HG03342 (cell line): ENCODE measurements around the gene ZNF648.
"Not testable (repeated sequence)": the region's sequence is repeated elsewhere in the genome, so short reads cannot be mapped to it uniquely, and the experiment has no call there.

ENCODE experiments used
- ATAC-seq: cut with Tn5 transposase; IDR thresholded peaks from one replicate; pipeline ENCODE4 v1.9.1; 2021; ENCODE audit warnings: mild to moderate bottlenecking, moderate library complexity; ENCODE audit not compliant: unreplicated experiment

ZNF648 gene, protein sequence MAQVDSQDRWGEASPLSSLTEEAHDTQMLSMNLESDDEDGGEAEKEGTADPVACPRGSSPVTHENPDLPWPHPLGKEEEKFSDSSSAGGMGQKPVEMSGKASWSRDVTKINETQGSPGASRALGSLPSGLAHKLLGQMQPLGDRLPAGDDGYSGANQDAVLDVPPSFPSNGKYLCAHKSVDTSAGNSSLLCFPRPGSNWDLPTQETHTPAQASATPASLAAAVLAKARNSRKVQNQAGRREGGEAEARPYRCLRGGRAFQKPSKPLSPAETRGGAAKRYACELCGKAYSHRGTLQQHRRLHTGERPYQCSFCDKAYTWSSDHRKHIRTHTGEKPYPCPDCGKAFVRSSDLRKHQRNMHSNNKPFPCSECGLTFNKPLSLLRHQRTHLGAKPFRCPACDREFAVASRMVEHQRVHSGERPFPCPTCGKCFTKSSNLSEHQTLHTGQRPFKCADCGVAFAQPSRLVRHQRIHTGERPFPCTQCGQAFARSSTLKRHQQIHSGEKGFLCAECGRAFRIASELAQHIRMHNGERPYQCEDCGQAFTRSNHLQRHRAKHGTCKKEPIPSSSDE

DNA sequence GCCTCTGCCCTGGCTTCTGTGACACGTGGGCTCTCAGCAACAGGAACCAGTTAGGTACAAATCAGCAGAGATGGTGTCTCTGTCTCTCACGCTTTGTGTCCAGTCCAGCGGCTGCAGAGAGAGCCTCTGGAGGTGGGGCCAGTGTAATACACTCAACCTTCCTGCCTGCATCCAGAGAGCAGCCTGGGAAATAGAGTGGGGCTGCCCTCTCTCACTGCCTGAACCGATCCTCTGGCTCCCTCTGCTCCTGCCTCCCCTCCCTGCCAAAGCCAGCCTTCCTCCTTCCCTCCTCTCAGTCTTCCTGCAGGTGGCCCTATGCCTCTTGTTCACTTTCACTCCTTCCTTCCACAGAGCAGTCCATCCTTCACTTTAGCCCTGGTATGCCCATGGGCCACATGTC is at the start of gene ZNF648:
Gene ZNF648, minus strand, starts transcription at position 119 of the 400 bp plus-strand sequence. CDS start 3,702 bp downstream, outside the sequence.
- ATAC-seq, result no peak

DNA sequence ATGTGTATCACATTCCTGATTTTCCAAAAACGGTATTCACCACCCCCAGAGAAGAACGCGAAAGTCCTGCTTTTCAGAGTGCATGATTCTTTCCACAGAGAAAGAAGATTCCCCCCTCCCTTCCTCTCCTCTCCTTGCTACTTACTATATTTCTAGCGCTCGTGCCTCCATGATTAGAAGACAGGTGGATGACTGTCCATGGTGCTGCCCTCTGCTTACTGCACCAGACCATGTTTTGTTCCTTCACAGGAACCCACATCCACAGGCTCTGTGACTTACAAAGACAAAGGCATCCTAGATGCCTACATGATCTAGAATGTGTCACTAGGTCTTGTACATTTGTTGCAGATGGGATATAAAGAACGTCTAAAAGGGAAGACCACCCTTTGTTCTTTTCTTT is 49.1 kb upstream of the ZNF648 start:
- ATAC-seq, result no peak

DNA sequence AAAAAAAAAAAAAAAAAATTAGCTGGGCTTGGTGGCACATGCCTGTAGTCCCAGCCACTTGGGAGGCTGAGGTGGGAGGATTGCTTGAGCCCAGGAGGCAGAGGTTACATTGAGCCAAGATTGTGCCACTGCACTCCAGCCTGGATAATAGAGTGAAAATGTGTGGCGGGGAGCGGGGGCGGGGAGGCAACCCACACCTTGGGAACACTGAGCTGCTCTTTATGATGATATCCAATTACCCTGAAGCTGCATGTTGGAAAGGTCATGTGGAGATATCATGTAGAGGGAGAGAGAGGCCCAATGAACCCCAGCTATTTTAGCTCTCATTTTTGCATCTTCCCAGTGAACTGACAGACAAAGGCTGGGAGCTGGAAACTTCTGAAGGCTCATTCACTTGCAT is 48.3 kb upstream of the ZNF648 start:
- ATAC-seq, result no peak

DNA sequence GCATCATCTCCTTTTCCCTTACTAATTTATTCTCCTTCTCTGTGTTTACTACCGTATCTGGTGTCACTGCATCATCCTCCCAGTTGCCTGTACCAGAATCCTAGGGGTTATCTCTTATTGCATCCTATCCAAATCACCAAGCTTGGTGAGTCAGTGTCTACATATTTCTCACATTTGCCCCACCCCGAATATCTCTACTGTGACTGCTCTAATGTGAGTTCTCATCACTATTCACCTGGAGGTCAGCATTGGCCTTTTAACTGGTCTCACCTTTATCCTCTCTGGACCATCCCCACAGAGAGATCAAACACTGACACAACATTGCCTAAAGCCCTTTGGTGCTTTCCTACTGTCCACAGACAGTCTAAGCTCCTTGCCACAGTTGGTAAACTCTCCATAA is 45.7 kb upstream of the ZNF648 start:
- ATAC-seq, result no peak

DNA sequence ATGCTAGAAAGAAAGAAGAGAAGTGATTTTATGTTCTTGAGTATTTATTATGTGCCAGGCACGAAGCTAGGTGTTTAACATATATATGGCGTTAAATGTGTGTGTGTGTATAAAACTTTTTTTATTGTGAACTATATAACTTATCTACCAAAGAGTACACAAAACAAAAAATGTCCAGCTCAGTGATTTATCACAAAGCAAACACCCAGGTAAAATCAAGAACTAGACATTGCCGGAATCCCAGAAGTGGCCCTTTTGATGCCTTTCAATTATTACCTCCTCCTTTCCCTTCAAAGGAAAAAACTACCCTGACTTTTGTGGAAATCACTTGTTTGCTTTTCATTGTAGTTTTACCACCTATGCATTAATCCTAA is 40.5 kb upstream of the ZNF648 start:
- ATAC-seq, result no peak

DNA sequence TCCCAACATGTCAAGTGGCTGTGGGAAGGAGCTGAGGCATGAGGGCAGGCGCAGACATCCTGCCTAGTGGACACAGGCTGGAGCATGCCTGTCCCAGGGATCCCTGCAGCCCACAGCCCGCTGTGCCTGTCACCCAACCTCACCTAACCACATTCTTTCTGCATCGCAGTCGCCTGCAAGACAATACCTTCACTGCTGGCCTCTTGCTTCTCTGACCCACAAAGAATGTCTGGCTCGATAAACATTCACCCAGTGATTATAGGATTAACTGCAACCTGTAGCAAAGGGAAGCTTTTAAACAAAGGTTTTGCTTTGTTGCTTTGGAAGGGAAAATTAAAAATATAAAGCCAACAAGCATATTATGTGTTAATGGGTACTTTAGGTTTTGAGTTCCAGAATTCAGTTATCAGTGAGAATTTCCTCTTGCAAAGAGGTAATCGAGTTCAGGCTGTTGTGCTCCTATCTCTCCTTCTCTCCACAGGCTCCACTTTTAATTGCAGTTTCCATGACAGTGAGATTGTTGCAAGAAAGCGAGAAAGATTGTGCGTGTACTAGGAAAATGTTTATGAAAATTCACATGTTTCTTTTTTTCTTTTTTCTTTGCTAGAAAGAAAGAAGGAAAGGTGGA is 40.0 kb upstream of the ZNF648 start:
- no peak for ATAC-seq

DNA sequence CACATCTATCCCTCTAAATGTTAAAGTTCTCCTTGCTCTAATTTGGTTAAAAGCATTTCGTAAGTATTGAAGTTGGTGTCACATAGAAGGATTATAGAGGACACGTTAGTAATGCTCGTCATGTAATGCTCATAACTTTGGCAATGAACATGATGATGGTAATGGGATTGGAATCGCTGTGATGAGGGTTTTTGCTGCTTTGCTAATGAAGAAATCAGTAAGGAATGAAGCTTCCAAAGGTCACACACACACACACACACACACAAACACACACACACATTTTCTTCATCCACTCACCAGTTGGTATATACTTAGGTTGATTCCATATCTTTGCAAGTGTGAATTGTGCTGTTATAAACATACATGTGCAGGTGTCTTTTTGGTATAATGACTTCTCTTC is 36.8 kb upstream of the ZNF648 start:
- no peak for ATAC-seq

DNA sequence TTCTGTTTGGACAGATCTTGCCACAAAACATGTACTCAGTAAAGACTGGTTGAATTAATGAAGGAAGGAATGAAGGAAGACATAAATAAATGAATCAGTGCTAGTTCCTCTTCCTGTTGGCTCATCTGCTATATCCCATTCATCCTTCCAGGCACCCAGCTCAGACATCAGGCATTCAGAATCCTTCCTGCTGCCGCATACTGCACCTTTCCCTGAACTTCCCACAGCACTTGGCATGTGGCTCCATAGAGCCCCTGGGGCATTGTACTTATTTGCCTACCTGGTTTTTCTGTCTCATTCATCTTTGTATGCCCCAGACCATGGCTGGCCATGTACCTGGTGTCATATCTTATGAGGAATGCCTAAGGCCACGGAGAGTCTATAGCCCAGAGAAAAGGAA is 34.4 kb upstream of the ZNF648 start:
- no peak for ATAC-seq

DNA sequence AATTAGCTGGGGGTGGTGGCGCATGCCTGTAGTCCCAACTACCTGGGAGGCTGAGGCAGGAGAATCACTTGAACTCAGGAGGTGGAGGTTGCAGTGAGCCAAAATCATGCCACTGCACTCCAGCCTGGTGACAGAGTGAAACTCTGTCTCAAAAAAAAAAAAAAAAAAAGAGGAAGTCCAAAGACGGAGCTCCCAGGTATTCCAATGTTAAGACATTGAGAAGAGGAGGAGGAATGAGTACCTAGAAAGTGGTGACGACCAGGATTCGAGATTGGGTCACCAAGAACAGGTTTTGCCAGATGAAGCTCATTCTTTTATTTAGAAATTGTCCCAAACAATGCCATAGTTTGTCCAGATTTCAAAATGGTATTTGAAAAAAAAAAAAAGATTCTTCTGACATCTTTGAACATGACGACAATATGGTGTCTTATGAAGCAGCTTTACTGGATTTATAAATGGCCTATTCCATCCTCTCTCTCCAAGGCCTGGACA is 33.0 kb upstream of the ZNF648 start:
- ATAC-seq, result not testable (repeated sequence)

DNA sequence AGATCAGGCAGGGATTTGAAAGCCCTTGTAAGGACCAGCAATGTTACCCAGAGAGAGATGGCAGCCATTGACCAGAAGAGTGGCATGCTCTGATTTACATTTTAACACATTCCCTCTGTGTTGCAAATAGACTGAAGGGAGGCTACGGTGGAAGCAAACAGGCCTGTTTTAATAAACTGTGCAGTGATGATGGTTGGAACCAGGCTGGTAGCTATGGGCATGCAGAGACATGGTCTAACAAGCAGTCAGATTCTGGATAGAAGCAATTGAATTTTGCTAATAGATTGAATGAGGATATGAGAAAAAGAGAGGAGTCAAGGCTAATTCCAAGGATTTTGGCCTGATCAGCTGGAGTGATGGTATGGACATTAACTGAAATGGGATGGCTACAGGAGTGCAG is 32.3 kb upstream of the ZNF648 start:
- no peak for ATAC-seq

DNA sequence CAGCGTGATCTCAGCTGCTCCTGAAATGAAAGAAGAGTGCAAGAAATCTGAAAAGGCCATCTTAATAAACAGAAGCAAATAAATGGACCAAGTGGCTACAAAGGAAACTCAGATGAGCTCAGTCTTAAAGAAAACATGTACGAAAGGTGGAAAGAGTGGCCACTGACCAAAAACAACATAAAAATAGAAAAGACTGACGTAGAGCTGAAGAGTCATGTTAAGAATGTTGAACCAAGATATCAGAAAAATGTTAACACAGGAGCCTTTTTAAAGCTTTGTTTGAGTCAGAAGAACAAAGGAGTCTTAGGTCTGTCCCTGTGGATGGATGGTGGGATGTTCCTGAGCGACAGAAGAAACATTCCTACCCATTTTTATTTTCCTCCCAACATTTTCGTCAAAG is 30.8 kb upstream of the ZNF648 start:
- ATAC-seq, result no peak

DNA sequence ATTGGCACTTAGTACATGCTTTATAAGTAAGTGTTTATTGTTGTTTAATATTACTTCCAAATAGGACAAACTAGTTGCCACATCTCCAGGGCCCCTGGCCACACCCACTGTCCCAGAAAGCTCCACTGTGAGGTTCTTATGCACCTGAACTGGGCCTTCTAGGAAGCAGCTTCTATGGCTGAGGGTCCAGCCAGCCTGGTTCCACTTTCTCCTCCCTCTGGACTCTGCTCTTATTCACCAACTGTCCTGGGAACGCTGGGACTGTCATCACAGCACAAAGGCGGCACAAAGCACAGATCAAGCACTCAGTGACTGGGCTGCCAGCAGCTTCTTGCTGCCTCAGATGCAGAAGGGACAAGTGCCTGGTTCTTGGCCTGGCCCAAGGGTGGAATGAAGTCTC is 29.6 kb upstream of the ZNF648 start:
- no peak for ATAC-seq

DNA sequence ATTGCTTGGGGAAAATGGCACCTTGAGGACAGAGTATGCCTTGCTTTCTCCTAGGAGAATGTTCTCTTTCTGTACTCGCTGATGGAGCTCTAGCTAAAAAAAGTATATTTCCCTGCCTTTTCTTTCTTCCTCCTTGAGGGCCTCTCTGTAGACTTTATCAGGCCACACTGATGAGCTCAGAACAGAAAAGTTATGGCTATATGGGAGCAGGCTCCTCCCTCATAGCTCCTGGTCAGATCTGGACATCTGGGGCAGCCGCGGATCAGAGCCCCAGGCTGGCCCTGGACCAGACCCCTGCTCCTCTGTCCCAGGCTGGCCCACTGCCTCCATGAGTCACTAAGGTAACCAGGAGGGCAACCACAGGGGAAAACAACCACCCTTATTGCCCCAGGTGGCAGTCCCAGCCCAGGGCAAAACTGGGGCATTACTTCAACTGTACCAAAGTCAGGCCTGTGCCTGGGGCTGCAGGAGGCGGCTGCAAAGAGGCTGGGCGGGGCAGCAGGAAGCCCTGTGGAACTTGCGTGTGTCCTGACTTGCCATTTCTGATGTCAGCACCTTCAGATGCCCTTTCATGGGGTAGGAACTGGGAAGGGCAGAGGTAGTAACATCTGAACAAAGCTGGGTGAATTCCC is 26.3 kb upstream of the ZNF648 start:
- no peak for ATAC-seq

DNA sequence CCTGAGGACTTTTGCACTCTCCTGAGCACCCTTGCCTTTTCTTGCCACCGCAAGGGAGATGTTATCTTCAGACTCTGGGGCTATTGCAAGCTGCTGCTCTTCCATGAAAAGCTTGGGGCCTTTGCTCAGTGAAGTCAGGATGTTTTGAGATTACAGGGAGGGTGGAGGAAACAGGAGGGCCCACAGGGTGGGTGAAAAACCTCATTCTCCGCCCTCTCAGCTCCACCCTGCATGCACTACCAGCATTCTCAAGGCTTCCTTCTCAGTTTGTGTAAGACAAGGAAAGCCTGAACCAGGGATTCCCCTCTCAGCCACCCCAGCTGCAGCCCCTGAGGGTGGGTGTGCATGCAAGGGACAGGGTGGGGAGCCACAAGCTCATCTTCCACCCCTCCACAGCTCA is 25.8 kb upstream of the ZNF648 start:
- no peak for ATAC-seq

DNA sequence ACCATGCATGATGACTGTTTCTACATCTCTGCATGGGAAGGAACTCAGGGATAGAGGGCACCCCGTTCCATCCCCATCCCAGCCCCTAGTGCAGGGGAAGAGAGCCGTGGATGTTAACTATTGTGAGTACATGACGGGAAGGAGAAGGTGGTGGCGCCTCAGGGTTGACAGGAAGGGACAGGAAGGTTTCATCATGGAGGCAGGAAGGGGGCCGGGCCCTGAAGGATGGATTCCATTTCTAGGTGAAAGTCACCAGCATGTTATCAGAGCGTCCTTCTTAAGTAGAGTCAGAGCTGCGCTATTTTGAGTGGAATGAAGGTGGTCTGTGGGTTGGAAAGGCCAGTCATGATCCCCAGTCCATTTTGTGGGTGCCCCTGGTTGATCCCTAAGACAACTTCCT is 25.1 kb upstream of the ZNF648 start:
- no peak for ATAC-seq

DNA sequence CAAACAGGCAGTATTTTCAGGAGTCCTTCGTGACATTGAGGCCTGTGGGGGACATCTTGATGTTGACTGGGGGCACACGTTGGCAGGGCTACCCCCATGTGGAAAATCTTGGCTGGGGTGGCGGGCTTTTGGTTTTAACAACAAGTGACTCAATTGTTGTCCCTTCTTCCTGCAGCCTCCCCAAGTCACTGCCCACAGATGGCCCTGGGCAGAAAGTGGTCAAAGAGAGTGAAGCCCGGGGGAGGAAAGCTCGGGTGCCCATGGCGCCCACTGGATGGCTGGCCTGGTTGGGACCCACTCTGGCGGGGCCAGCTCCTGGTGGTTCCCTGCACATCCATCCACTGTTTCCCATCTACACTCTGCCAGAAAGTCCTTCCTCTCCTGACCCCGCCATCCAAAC is 24.6 kb upstream of the ZNF648 start:
- ATAC-seq, result no peak

DNA sequence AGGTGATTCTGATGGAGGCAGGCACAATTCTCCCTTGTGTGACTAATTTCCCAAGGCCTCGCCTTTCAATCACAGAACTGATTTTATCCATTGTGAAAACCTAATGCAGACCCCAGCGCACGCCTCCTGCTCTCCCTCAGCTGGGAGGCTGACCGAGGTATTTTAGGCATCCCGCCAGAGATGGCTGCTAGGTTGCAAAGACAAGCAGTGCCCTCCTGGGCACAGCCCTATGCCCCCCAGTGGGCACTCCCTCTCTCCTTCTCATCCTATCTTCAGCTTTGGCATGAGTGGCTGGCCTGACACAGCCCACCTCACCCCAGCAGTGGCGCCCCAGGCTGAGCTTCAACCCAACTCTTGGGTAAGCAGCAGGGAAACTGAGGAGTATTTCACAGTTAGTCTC is 24.2 kb upstream of the ZNF648 start:
- no peak for ATAC-seq

DNA sequence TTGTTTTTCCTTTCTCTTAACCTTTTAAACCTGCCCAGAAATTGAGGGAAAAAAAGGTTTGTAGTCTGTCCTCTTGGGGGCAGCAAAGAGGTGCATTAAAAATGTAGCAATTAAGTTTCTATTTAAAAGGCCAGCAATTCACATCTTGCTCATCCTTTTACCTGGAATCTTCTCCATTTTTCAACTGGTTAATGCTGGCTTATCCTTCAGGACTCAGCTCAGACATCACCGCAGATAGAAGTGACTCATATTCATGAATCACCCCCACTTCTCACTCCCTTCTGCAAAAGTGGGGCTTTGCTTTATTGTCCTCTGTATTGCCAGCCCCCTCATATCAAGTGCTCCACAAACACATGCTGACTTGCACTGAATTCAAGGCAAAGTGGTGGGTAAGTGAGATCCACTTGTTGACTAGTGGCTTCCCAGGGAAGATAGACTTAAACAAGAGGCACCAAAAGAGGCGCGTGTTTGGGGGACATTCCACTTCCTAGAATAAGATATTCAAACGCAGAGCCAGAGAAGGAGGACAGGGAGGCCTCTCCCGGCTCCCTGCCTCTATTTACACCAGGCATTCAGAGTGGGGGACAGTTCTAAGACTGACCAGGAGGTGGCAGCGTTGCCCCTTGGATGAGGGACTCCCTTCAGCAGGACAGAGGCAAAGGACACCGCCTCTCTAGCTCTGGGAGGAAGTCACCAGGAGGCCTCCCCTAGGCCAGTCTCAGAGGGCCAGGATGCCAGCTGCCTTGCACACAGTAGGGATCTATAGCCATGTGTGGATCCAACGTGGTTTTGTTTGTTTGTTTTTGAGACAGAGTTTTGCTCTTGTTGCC is 23.2 kb upstream of the ZNF648 start:
- ATAC-seq, result peak; percentile 62

DNA sequence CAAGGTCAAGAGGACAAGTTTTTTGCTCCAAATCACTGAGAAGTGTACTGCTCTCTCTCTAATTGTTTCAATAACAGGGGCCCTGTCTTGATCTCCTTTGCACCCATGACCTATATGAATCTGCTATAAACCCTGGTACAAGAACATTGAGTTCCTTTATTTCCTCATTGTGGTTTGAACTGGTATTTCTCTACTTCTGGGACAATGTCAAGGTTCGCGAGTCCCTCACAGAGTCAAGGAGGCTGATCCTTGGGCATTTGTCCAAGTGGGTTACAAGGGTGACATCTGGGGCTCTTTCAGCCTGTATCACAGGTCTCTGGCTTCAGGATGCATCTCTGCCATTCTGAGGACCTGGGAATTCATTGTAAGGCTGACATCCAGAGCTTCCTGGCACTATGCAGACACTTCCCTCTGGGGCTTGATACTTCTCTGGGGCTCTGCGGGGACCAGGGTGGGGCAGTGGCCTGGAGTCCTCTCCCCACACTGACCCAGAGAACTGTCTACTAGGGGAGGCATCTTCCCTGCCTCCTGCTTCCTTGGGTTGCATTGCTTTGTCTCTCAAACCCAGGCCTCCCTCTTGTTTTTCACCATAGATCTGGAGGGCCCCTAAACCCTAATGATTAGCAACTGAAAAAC is 22.5 kb upstream of the ZNF648 start:
- no peak for ATAC-seq

DNA sequence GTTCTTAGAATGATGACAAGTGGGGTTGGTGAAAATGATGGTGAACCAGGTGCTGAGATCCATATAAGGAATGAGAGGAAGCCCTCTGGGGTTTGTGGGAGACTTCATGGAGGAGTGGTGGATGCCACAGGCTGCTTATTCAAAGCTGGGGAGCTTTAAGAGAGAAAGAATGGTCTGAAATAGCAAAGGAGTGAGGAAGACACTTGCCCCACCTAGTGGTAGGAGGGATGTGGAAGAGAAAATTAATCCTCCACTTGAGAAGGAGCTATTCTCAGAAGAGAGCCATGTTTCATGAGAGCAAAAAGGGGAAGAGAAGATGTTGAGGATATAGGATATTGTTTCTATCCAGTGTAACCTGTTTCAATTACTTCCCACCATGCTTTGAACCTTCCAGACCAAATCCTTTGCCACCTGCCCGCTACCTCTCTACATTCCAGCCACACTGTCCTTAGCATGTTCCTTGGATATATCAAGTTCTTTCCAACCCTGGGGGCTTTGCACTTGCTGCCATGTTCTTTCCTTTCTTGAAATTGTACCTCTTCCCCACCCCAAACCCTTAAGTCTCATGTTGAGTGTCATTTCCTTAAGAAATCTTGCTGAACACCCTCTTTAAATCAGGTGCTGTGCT is 19.6 kb upstream of the ZNF648 start:
- ATAC-seq, result no peak
